ENCODE measurements around the gene SPATA31A6.
"Not testable (repeated sequence)": the region's sequence is repeated elsewhere in the genome, so short reads cannot be mapped to it uniquely, and the experiment has no call there.

Gene SPATA31A6

GRCh38 chr9:42183359-42183758 lies at the start of gene SPATA31A6:
Gene SPATA31A6 (plus strand): TSS chr9:42183659. CDS start chr9:42183688, 29 bp downstream.
- H3K27me3 ChIP-seq (replicated peaks; ENCODE audit: control insufficient read depth, insufficient read depth, low read length); H3K36me3 ChIP-seq (ENCODE audit: control insufficient read depth, insufficient read depth, low read length); DNase-seq (ENCODE audit: extremely low read depth, insufficient read length); H3K4me3 ChIP-seq (replicated peaks; ENCODE audit: low read depth, low read length): not testable (repeated sequence)

DNA sequence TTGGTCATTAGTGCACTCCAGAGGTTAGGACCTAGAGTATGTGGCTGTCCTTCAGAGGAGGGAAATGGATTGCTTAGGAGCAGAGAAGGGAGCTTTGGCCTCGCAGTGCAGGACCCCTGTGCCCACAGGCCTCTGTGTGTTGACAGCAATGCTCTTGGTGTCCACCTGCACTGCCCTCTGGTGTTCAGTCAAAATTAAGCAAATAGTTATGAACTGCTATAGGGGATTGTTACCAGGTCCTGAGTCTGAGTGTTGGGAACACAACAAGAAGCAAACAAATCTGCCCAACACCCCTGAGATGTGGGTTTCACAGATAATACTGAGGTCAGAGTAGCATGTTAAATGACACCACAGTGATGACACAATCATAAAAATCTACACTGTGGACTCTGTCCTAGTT lies 23.2 kb upstream of the SPATA31A6 start:
- not testable (repeated sequence) for H3K36me3 ChIP-seq (ENCODE audit: control insufficient read depth, insufficient read depth, low read length); DNase-seq (ENCODE audit: extremely low read depth, insufficient read length); H3K27me3 ChIP-seq (replicated peaks; ENCODE audit: control insufficient read depth, insufficient read depth, low read length); H3K4me3 ChIP-seq (replicated peaks; ENCODE audit: low read depth, low read length)
- TF ChIP-seq, protein P1, sequence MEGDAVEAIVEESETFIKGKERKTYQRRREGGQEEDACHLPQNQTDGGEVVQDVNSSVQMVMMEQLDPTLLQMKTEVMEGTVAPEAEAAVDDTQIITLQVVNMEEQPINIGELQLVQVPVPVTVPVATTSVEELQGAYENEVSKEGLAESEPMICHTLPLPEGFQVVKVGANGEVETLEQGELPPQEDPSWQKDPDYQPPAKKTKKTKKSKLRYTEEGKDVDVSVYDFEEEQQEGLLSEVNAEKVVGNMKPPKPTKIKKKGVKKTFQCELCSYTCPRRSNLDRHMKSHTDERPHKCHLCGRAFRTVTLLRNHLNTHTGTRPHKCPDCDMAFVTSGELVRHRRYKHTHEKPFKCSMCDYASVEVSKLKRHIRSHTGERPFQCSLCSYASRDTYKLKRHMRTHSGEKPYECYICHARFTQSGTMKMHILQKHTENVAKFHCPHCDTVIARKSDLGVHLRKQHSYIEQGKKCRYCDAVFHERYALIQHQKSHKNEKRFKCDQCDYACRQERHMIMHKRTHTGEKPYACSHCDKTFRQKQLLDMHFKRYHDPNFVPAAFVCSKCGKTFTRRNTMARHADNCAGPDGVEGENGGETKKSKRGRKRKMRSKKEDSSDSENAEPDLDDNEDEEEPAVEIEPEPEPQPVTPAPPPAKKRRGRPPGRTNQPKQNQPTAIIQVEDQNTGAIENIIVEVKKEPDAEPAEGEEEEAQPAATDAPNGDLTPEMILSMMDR (IDR thresholded peaks at IDR 0.05; ENCODE audit: insufficient read depth, low read length, poor library complexity, severe bottlenecking), result peak; percentile 22

DNA sequence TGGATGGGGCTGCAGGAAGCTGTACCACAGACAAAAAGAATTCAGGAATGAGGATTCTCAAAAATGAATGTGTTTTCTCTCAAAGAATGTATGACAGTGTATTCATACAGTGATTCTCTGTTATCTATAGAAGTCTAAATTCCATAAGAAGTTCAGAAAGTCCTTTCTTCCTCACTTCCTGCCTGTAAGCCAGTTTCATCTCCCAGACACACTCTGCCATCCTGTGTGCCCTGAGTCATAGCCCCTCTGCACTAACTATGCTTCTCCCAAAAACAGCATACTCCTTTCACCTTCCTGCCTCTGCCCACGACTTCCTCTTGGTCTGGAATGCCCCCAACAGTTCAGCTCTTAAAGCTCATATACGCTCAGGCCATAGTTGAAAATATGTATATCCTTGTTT lies 36.4 kb downstream of the SPATA31A6 start:
- not testable (repeated sequence) for H3K36me3 ChIP-seq (ENCODE audit: control insufficient read depth, insufficient read depth, low read length); H3K4me3 ChIP-seq (replicated peaks; ENCODE audit: low read depth, low read length); H3K27me3 ChIP-seq (replicated peaks; ENCODE audit: control insufficient read depth, insufficient read depth, low read length); DNase-seq (ENCODE audit: extremely low read depth, insufficient read length)

GRCh38 chr9:42223230-42223629 lies 39.8 kb downstream of the SPATA31A6 start:
- not testable (repeated sequence) for H3K4me3 ChIP-seq (replicated peaks; ENCODE audit: low read depth, low read length); H3K36me3 ChIP-seq (ENCODE audit: control insufficient read depth, insufficient read depth, low read length); DNase-seq (ENCODE audit: extremely low read depth, insufficient read length); H3K27me3 ChIP-seq (replicated peaks; ENCODE audit: control insufficient read depth, insufficient read depth, low read length)

DNA sequence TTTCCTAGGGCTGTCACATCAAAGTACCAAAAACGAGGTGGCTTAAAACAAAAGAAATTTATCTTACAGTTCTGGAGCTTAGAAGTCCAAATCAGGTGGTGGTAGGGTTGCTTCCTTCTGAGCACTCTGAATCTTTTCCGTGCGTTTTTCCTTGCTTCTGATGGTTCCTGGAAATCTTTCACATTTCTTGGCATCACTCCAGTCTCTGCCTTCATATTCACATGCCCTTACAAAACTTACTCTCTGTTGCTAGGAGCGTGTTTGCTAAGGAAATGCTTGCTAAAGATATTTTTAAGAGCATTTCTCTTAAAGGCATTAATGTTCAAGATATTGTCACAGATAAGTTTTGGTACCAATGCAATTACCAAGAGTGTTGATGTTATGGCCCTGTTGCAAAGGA lies 49.6 kb downstream of the SPATA31A6 start:
- not testable (repeated sequence) for DNase-seq (ENCODE audit: extremely low read depth, insufficient read length); H3K27me3 ChIP-seq (replicated peaks; ENCODE audit: control insufficient read depth, insufficient read depth, low read length); H3K4me3 ChIP-seq (replicated peaks; ENCODE audit: low read depth, low read length); H3K36me3 ChIP-seq (ENCODE audit: control insufficient read depth, insufficient read depth, low read length)

- H3K4me3 ChIP-seq (replicated peaks; ENCODE audit: low read depth, low read length); DNase-seq (ENCODE audit: extremely low read depth, insufficient read length); H3K36me3 ChIP-seq (ENCODE audit: control insufficient read depth, insufficient read depth, low read length); H3K27me3 ChIP-seq (replicated peaks; ENCODE audit: control insufficient read depth, insufficient read depth, low read length): not testable (repeated sequence)
Observed at GRCh38 chr9:42234610-42235009, 51.2 kb downstream of the SPATA31A6 start.

- not testable (repeated sequence) for H3K4me3 ChIP-seq (replicated peaks; ENCODE audit: low read depth, low read length); H3K36me3 ChIP-seq (ENCODE audit: control insufficient read depth, insufficient read depth, low read length); DNase-seq (ENCODE audit: extremely low read depth, insufficient read length)
Observed at GRCh38 chr9:42235352-42235991, 52.0 kb downstream of the SPATA31A6 start.

GRCh38 chr9:42236097-42236496 lies 52.6 kb downstream of the SPATA31A6 start:
- not testable (repeated sequence) for H3K4me3 ChIP-seq (replicated peaks; ENCODE audit: low read depth, low read length); H3K36me3 ChIP-seq (ENCODE audit: control insufficient read depth, insufficient read depth, low read length); H3K27me3 ChIP-seq (replicated peaks; ENCODE audit: control insufficient read depth, insufficient read depth, low read length); DNase-seq (ENCODE audit: extremely low read depth, insufficient read length)

More at GRCh38 chr9:42235352-42235991, 52.0 kb downstream of the SPATA31A6 start:
- H3K27me3 ChIP-seq (replicated peaks; ENCODE audit: control insufficient read depth, insufficient read depth, low read length), result not testable (repeated sequence)

- DNase-seq (ENCODE audit: extremely low read depth, insufficient read length); H3K36me3 ChIP-seq (ENCODE audit: control insufficient read depth, insufficient read depth, low read length); H3K4me3 ChIP-seq (replicated peaks; ENCODE audit: low read depth, low read length); H3K27me3 ChIP-seq (replicated peaks; ENCODE audit: control insufficient read depth, insufficient read depth, low read length): not testable (repeated sequence)
Observed at GRCh38 chr9:42237381-42237780, 53.9 kb downstream of the SPATA31A6 start.

GRCh38 chr9:42238862-42239261 lies 55.4 kb downstream of the SPATA31A6 start:
- not testable (repeated sequence) for H3K36me3 ChIP-seq (ENCODE audit: control insufficient read depth, insufficient read depth, low read length); H3K4me3 ChIP-seq (replicated peaks; ENCODE audit: low read depth, low read length); DNase-seq (ENCODE audit: extremely low read depth, insufficient read length); H3K27me3 ChIP-seq (replicated peaks; ENCODE audit: control insufficient read depth, insufficient read depth, low read length)
